GM12878 (cell line): ENCODE measurements around the gene LRRC15. TPM values are rescaled to one million over a fixed set of nuclear protein-coding genes. Genes with fewer than 3 reads are reported as not detected.

Experiments used
- ATAC-seq: fragments of 200-7000 bp; cut with Tn5 transposase; 3 replicates; pipeline ENCODE4 v1.9.1; 2020; ENCODE audit warnings: mild to moderate bottlenecking, moderate library complexity
- BruUV-seq: library from RNA; stranded (reverse); fragments of 400-500 nt; replicated peaks from 2 replicates; lab custom pipeline; 2021; lab: Mats Ljungman, UMichigan
- CTCF ChIA-PET: fragments of 300-600 bp; sonication (Branson Sonifier 250); formaldehyde crosslinking; extraction: SDS; loops from one replicate; lab custom pipeline; 2021; ENCODE audit warnings: inconsistent platforms; lab: Yijun Ruan, JAX
- POLR2A ChIA-PET: fragments of 350-600 bp; formaldehyde crosslinking; extraction: SDS; loops from one replicate; lab custom pipeline; 2021; ENCODE audit warnings: inconsistent platforms; lab: Charles Lee
- RAD21 ChIA-PET: fragments of 300-600 bp; sonication (Branson Sonifier 250); formaldehyde crosslinking; loops from one replicate; lab custom pipeline; 2023; ENCODE audit warnings: antibody characterized with exemption; ENCODE audit not compliant: unreplicated experiment; lab: Charles Lee
- SMC1A ChIA-PET: fragments of 300-600 bp; sonication (Branson Sonifier 250); formaldehyde crosslinking; loops from one replicate; lab custom pipeline; 2023; ENCODE audit not compliant: unreplicated experiment, uncharacterized antibody; lab: Charles Lee
- DNase-seq: peaks from one replicate; pipeline ENCODE4 v3.0.0-alpha.2; 2011; ENCODE audit warnings: low read depth, low spot score
- FAIRE-seq: peaks from 3 replicates; lab custom pipeline; 2011; peaks lifted over from hg19 to GRCh38; lab: Jason Lieb, UNC
- H2AFZ ChIP-seq: 2 replicates; pipeline ENCODE4 v1.6.0; 2011; ENCODE audit warnings: low read depth, low read length, control low read depth; ENCODE audit not compliant: control insufficient read depth
- H3K27ac ChIP-seq: 2 replicates; pipeline ENCODE4 v1.5.1; 2011; ENCODE audit warnings: control low read depth; ENCODE audit not compliant: control insufficient read depth, insufficient read depth
- H3K27me3 ChIP-seq, 2 experiments: replicated peaks in 1 of 2; 2 replicates each; pipeline versions ENCODE4 v1.6.0 to v1.6.1; 2011; ENCODE audit warnings: low read length in 1 of 2; ENCODE audit not compliant: control insufficient read depth in 2 of 2, insufficient read depth in 2 of 2
- H3K36me3 ChIP-seq, 2 experiments: 2 replicates each; pipeline ENCODE4 v1.5.1; 2011; ENCODE audit warnings: low read length in 1 of 2; ENCODE audit not compliant: control insufficient read depth in 2 of 2, insufficient read depth in 2 of 2
- H3K4me1 ChIP-seq: 2 replicates; pipeline ENCODE4 v1.6.1; 2011; ENCODE audit warnings: mild to moderate bottlenecking, low read length, moderate library complexity, mixed read lengths; ENCODE audit not compliant: control insufficient read depth, insufficient read depth
- H3K4me2 ChIP-seq: 2 replicates; pipeline ENCODE4 v1.6.0; 2011; ENCODE audit warnings: control low read depth; ENCODE audit not compliant: control insufficient read depth, insufficient read depth
- H3K4me3 ChIP-seq: fragments of 200-600 bp; sonication (generic); 2 replicates; pipeline ENCODE4 v1.5.1; 2016
- H3K79me2 ChIP-seq: 2 replicates; pipeline ENCODE4 v1.6.0; 2011; ENCODE audit warnings: low read length; ENCODE audit not compliant: control insufficient read depth, insufficient read depth
- H3K9ac ChIP-seq: 2 replicates; pipeline ENCODE4 v1.8.0; 2011; ENCODE audit warnings: low read length, control low read depth, mixed read lengths; ENCODE audit not compliant: control insufficient read depth, insufficient read depth
- H3K9me3 ChIP-seq: replicated peaks from 3 replicates; pipeline ENCODE4 v1.5.1; 2011; ENCODE audit warnings: mild to moderate bottlenecking, low read length; ENCODE audit not compliant: control insufficient read depth, insufficient read depth
- H4K20me1 ChIP-seq: 2 replicates; pipeline ENCODE4 v1.6.0; 2011; ENCODE audit not compliant: control insufficient read depth, insufficient read depth
- ATF3 ChIP-seq: IDR thresholded peaks from 2 replicates; pipeline ENCODE4 v1.6.1; 2011; ENCODE audit warnings: low read depth, mild to moderate bottlenecking, low read length, moderate library complexity, borderline replicate concordance; ENCODE audit errors: extremely low read depth
- CREB1 ChIP-seq: IDR thresholded peaks from 2 replicates; pipeline ENCODE4 v1.6.1; 2012; ENCODE audit warnings: low read depth, mild to moderate bottlenecking, inconsistent platforms
- FOXM1 ChIP-seq: IDR thresholded peaks from 2 replicates; pipeline ENCODE4 v1.6.1; 2012; ENCODE audit warnings: low read depth, mild to moderate bottlenecking, inconsistent platforms, low read length, moderate library complexity
- HSF1 ChIP-seq: fragments of 150-350 bp; IDR thresholded peaks from 2 replicates; pipeline ENCODE4 v1.6.1; 2014; ENCODE audit warnings: mild to moderate bottlenecking, low read depth, low read length
- JUNB ChIP-seq: IDR thresholded peaks from 2 replicates; pipeline ENCODE4 v1.6.1; 2016; ENCODE audit warnings: antibody characterized with exemption, mild to moderate bottlenecking
- PRDM15 ChIP-seq: fragments of 450-650 bp; formaldehyde crosslinking; IDR thresholded peaks from 2 replicates; pipeline ENCODE4 v1.4.0; 2020; ENCODE audit warnings: mild to moderate bottlenecking, moderate library complexity
- RAD21 ChIP-seq: IDR thresholded peaks from 2 replicates; pipeline ENCODE4 v1.6.1; 2011; ENCODE audit warnings: mild to moderate bottlenecking, low read depth, low read length, moderate library complexity; ENCODE audit not compliant: insufficient read depth
- RELB ChIP-seq: fragments of 450-650 bp; IDR thresholded peaks from 2 replicates; pipeline ENCODE4 v1.6.1; 2017; ENCODE audit warnings: low read depth, mild to moderate bottlenecking, moderate library complexity
- SMC3 ChIP-seq: IDR thresholded peaks from 2 replicates; pipeline ENCODE4 v1.6.1; 2011; ENCODE audit warnings: low read length, improper control_type of control experiment, borderline replicate concordance
- TBL1XR1 ChIP-seq: IDR thresholded peaks from 2 replicates; pipeline ENCODE4 v1.6.1; 2012; ENCODE audit warnings: low read depth, low read length, improper control_type of control experiment
- WGBS: methylation state at CpG from one replicate; pipeline ENCODE4 v1.1.6; 2016; ENCODE audit warnings: low lambda C conversion rate; ENCODE audit not compliant: insufficient replicate concordance, insufficient coverage; ENCODE audit errors: missing lambda C conversion rate; 5-methylcytosine and 5-hydroxymethylcytosine counted together
- in situ Hi-C: fragments of 300-500 bp; cut with MboI; formaldehyde crosslinking; loops from 9 replicates; pipeline ENCODE4 v1.14.3; 2018; ENCODE audit warnings: mixed read lengths
- intact Hi-C: fragments of 100-400 bp; cut with micrococcal nuclease; formaldehyde crosslinking; loops from one replicate; pipeline ENCODE4 v1.14.2; 2022; ENCODE audit not compliant: unreplicated experiment
- polyA plus RNA-seq, 11 experiments: library from polyadenylated mRNA; depleted of rRNA in 4 of 11; unstranded in 6 of 11; stranded (reverse) in 5 of 11; fragments of >200 nt; fragmentation: Nextera tagmentation in 4 of 11; fragmentation: Illumina TruSeq in 1 of 11; extraction: Ambion mirVana in 4 of 11; extraction: Trizol in 1 of 11; gene quantifications; 1 replicate in 1 of 11; 2 replicates in 10 of 11; pipeline versions ENCODE4 v1.2.1 to v1.2.3, GENCODE V29; 2011 to 2016; ENCODE audit warnings: inconsistent platforms in 2 of 11, missing spikeins in 2 of 11, low read depth in 1 of 11
- total RNA-seq, 4 experiments: library from RNA; depleted of rRNA in 3 of 4; stranded (reverse); fragments of >200 nt in 3 of 4; fragmentation: Illumina TruSeq in 1 of 4; extraction: Trizol in 1 of 4; gene quantifications; 2 replicates each; pipeline versions ENCODE4 v1.2.1 to v1.2.3, GENCODE V29; 2013 to 2021

Gene LRRC15
- total and polyA plus RNA-seq, 10 of the 15 experiments (the other 5 are each of a cell fraction or from before 2014, with no cell fraction given), result not detected

GRCh38 chr3:194404365-194405140, 35.0 kb upstream of the LRRC15 start:
- CTCF ChIA-PET, result interaction anchor here (0.7 to 4.6 kb wide), 18 partner anchors 9 to 739 kb away, joined by 3 to 37 read pairs (median 4); no protein-coding TSS in a partner anchor
- POLR2A ChIA-PET, result no interaction called here
- intact Hi-C loops (loop anchor here (1.0 kb wide), 1 partner anchor 71 kb away; no protein-coding TSS in a partner anchor), in situ Hi-C loops (loop anchor here (5.0 kb wide), 1 partner anchor 67 kb away; no protein-coding TSS in a partner anchor)
- H2AFZ ChIP-seq, result no peak overlapping the region
- ATAC-seq (peak; percentile 58; the same call in 2 of the 3 replicates), FAIRE-seq (no peak), DNase-seq (no peak)
- H3K9me3 ChIP-seq, result no peaks in the 10 kb centered on the region
- H3K4me3 ChIP-seq, result no peak overlapping the region
- H3K27ac ChIP-seq, result no peak overlapping the region
- 50% methylated on average over 10 of the region's 10 CpGs for WGBS
- RAD21 ChIA-PET, result interaction anchor here (1.0 to 1.8 kb wide), 2 partner anchors 60 to 71 kb away, joined by 3 to 10 read pairs; no protein-coding TSS in a partner anchor
- no peaks in the 10 kb centered on the region; the same call in 1 of the 2 replicates for H4K20me1 ChIP-seq
- no peak overlapping the region for H3K9ac ChIP-seq
- H3K27me3 ChIP-seq, result no peaks in the 10 kb centered on the region
- BruUV-seq, result TSS peak; percentile 31
- SMC1A ChIA-PET, result interaction anchor here (0.6 to 1.1 kb wide), 4 partner anchors 54 to 190 kb away, joined by 3 to 4 read pairs (median 3); no protein-coding TSS in a partner anchor
- no peak overlapping the region for H3K4me2 ChIP-seq
- no peaks in the 10 kb centered on the region for H3K4me1 ChIP-seq
- H3K79me2 ChIP-seq, result no peaks in the 10 kb centered on the region
- H3K36me3 ChIP-seq, result peaks cover 0 to 10% of the 10 kb centered on the region in 2 experiments; a peak in 1 of 4 replicates
- TF ChIP-seq TBL1XR1, result no peak
- peak; percentile 58 for TF ChIP-seq SMC3
- TF ChIP-seq RELB, result no peak
- no peak for TF ChIP-seq JUNB
- TF ChIP-seq ATF3, result no peak
- TF ChIP-seq HSF1, result no peak
- peak; percentile 56 for TF ChIP-seq RAD21
- TF ChIP-seq FOXM1, result no peak
- no peak for TF ChIP-seq CREB1
- TF ChIP-seq PRDM15, result no peak
